HCT116 (cell line): ENCODE data around the gene DPP9. TPM values are rescaled to one million over a fixed set of nuclear protein-coding genes. Genes with fewer than 3 reads are reported as not detected.

Experiments
- ATAC-seq: fragments of 200-7000 bp; cut with Tn5 transposase; 2 replicates; pipeline ENCODE4 v1.9.1; 2020; ENCODE audit warnings: mild to moderate bottlenecking, moderate library complexity
- BruUV-seq: library from RNA; stranded (reverse); fragments of 400-500 nt; replicated peaks from 2 replicates; lab custom pipeline; 2021; lab: Mats Ljungman, UMichigan
- CTCF ChIA-PET: fragments of 300-600 bp; sonication (Branson Sonifier 250); formaldehyde crosslinking; loops from one replicate; lab custom pipeline; 2021; ENCODE audit warnings: antibody characterized with exemption; lab: Charles Lee
- POLR2A ChIA-PET: fragments of 300-600, 350-600 bp; sonication (Branson Sonifier 250); formaldehyde crosslinking; loops from one replicate; lab custom pipeline; 2021; ENCODE audit warnings: antibody characterized with exemption; lab: Charles Lee
- RAD21 ChIA-PET, 2 experiments: fragments of 300-600 bp; sonication (Branson Sonifier 250); formaldehyde crosslinking; loops; one replicate each; lab custom pipeline; 2023; ENCODE audit warnings: low total read pairs in 2 of 2; ENCODE audit not compliant: uncharacterized antibody in 2 of 2, unreplicated experiment in 2 of 2, low non-redundant PET in 1 of 2; lab: Charles Lee
- DNase-seq: peaks from one replicate; pipeline ENCODE4 v3.0.0-alpha.2; 2010; ENCODE audit warnings: low read depth, low spot score
- H2AFZ ChIP-seq: fragments of 200-600 bp; shearing (Covaris generic), sonication (generic); 2 replicates; pipeline ENCODE4 v1.6.1; 2017; ENCODE audit warnings: low read depth, mixed run types, mixed read lengths, antibody characterized with exemption, low read length; ENCODE audit not compliant: poor library complexity, severe bottlenecking
- H3K27ac ChIP-seq: 2 replicates; pipeline ENCODE4 v1.5.1; 2012; ENCODE audit warnings: low read depth, low read length
- H3K27me3 ChIP-seq: fragments of 200-600 bp; sonication (generic); 2 replicates; pipeline ENCODE4 v1.6.1; 2016; ENCODE audit warnings: mixed run types, low read length, mixed read lengths; ENCODE audit not compliant: insufficient read depth
- H3K36me3 ChIP-seq, 2 experiments: fragments of 200-500 bp in 1 of 2; fragments of 200-600 bp in 1 of 2; sonication (Bioruptor generic) in 1 of 2; sonication (generic) in 1 of 2; 2 replicates each; pipeline versions ENCODE4 v1.5.1 to v1.6.1; 2014 to 2016; ENCODE audit warnings: low read length in 2 of 2, inconsistent platforms in 1 of 2, mixed read lengths in 1 of 2, mixed run types in 1 of 2; ENCODE audit not compliant: insufficient read depth in 2 of 2, control insufficient read depth in 1 of 2
- H3K4me1 ChIP-seq, 2 experiments: fragments of 200-600 bp in 1 of 2; sonication (generic) in 1 of 2; 2 replicates each; pipeline versions ENCODE4 v1.5.1 to v1.6.1; 2012 to 2017; ENCODE audit warnings: low read length in 2 of 2, inconsistent platforms in 1 of 2, mild to moderate bottlenecking in 1 of 2, mixed read lengths in 1 of 2, mixed run types in 1 of 2, moderate library complexity in 1 of 2; ENCODE audit not compliant: insufficient read depth in 2 of 2, control insufficient read depth in 1 of 2
- H3K4me2 ChIP-seq: fragments of 200-600 bp; sonication (generic); 2 replicates; pipeline ENCODE4 v1.6.1; 2017; ENCODE audit warnings: mixed run types, low read length, mixed read lengths
- H3K4me3 ChIP-seq, 2 experiments: fragments of 200-600 bp in 1 of 2; sonication (generic) in 1 of 2; replicated peaks in 1 of 2; 2 replicates each; pipeline ENCODE4 v1.5.1; 2011 to 2016; ENCODE audit warnings: low read length in 2 of 2, control low read depth in 1 of 2, low read depth in 1 of 2, mild to moderate bottlenecking in 1 of 2, mixed read lengths in 1 of 2, mixed run types in 1 of 2
- H3K79me2 ChIP-seq: fragments of 200-600 bp; sonication (generic); 2 replicates; pipeline ENCODE4 v1.6.1; 2017; ENCODE audit warnings: mild to moderate bottlenecking, mixed run types, low read length, moderate library complexity, mixed read lengths; ENCODE audit not compliant: insufficient read depth
- H3K9ac ChIP-seq: fragments of 200-600 bp; sonication (generic); 2 replicates; pipeline ENCODE4 v1.6.1; 2016; ENCODE audit warnings: low read length, mixed read lengths
- H3K9me2 ChIP-seq: fragments of 200-600 bp; sonication (generic), shearing (Covaris generic); 2 replicates; pipeline ENCODE4 v1.6.1; 2017; ENCODE audit warnings: mixed run types, mild to moderate bottlenecking, moderate library complexity; ENCODE audit not compliant: insufficient read depth
- H3K9me3 ChIP-seq, 2 experiments: fragments of 200-500 bp in 1 of 2; fragments of 200-600 bp in 1 of 2; sonication (Bioruptor generic) in 1 of 2; sonication (generic) in 1 of 2; 2 replicates each; pipeline ENCODE4 v1.6.1; 2014 to 2017; ENCODE audit warnings: low read length in 2 of 2, mixed read lengths in 2 of 2, inconsistent platforms in 1 of 2, low read depth in 1 of 2, mild to moderate bottlenecking in 1 of 2, mixed run types in 1 of 2, moderate library complexity in 1 of 2; ENCODE audit not compliant: control insufficient read depth in 1 of 2, insufficient read depth in 1 of 2
- H4K20me1 ChIP-seq: fragments of 200-600 bp; sonication (generic), shearing (Covaris generic); 2 replicates; pipeline ENCODE4 v1.6.1; 2017; ENCODE audit warnings: mixed run types, mild to moderate bottlenecking, moderate library complexity; ENCODE audit not compliant: insufficient read depth
- CBX3 ChIP-seq: IDR thresholded peaks from 2 replicates; pipeline ENCODE4 v1.6.1; 2012; ENCODE audit warnings: low read depth
- ELF1 ChIP-seq: IDR thresholded peaks from 2 replicates; pipeline ENCODE4 v1.6.1; 2012; ENCODE audit warnings: low read depth, borderline replicate concordance
- EZH2phosphoT487 ChIP-seq: fragments of 200-600 bp; IDR thresholded peaks from 2 replicates; pipeline ENCODE4 v1.6.1; 2018; ENCODE audit warnings: antibody characterized with exemption, borderline replicate concordance
- SRF ChIP-seq: IDR thresholded peaks from 2 replicates; pipeline ENCODE4 v1.6.1; 2012; ENCODE audit warnings: low read depth
- TCF7L2 ChIP-seq: IDR thresholded peaks from 2 replicates; pipeline ENCODE4 v1.7.0; 2011; ENCODE audit warnings: borderline replicate concordance, inconsistent platforms; ENCODE audit not compliant: insufficient read depth, insufficient read length; ENCODE audit errors: extremely low read depth
- ZBTB33 ChIP-seq: IDR thresholded peaks from 2 replicates; pipeline ENCODE4 v1.6.1; 2011; ENCODE audit warnings: mild to moderate bottlenecking, low read length, moderate library complexity; ENCODE audit not compliant: insufficient replicate concordance; ENCODE audit errors: extremely low read depth
- ZFX ChIP-seq: fragments of 450-650 bp; IDR thresholded peaks from 2 replicates; pipeline ENCODE4 v1.6.1; 2017
- intact Hi-C: fragments of 100-400 bp; cut with micrococcal nuclease; formaldehyde crosslinking; loops from 2 replicates; pipeline ENCODE4 v1.10.0; 2022
- total RNA-seq: library from RNA; stranded (reverse); gene quantifications from one replicate; pipeline ENCODE4 v1.2.1, GENCODE V29; 2021; ENCODE audit not compliant: unreplicated experiment

Gene DPP9
- total RNA-seq, 1 experiment from 2014 or later = 67.6 TPM

GRCh38 chr19:4744451-4745174 lies 21.0 kb upstream of the DPP9 start (continued):
- TF ChIP-seq ZBTB33 = no peak
- no peak for TF ChIP-seq CBX3

- no peak for TF ChIP-seq SRF
- no peak for TF ChIP-seq TCF7L2
- TF ChIP-seq ZFX = no peak
- TF ChIP-seq ELF1 = no peak
- TF ChIP-seq EZH2phosphoT487 = no peak
- Histone ChIP-seq H3K4me3 (no peak overlapping the region), H3K27me3 (no peaks in the 10 kb centered on the region), H3K9ac (no peak overlapping the region), H4K20me1 (no peaks in the 10 kb centered on the region), H3K4me2 (no peak overlapping the region), H3K79me2 (no peaks in the 10 kb centered on the region), H3K9me2 (no peaks in the 10 kb centered on the region), H2AFZ (no peak overlapping the region), H3K4me1 (peaks cover 0 to 12% of the 10 kb centered on the region in 2 experiments; a peak in 2 of 4 replicates), H3K9me3 (no peaks in the 10 kb centered on the region), H3K27ac (no peak overlapping the region), H3K36me3 (no peaks in the 10 kb centered on the region)
- BruUV-seq = no TSS peak
- CTCF ChIA-PET = no interaction called here
- no peak for DNase-seq
- ATAC-seq = no peak
- RAD21 ChIA-PET = no interaction called here
- intact Hi-C loops = no loop called here
- POLR2A ChIA-PET = no interaction called here
These were observed 19.3 kb upstream of the DPP9 start for GRCh38 chr19:4742723-4743646.
